Activated gamma-delta T cell (primary cell): ENCODE measurements around the gene SPANXB1.
"Not testable (repeated sequence)": the region's sequence is repeated elsewhere in the genome, so short reads cannot be mapped to it uniquely, and the experiment has no call there.

Source experiments
- DNase-seq: peaks from one replicate; lab custom pipeline; 2025; lab: John Stamatoyannopoulos, UW
- total RNA-seq, 2 donors: gene quantifications; one replicate each; lab custom pipeline; 2026; lab: John Stamatoyannopoulos, UW

SPANXB1 gene
- 0 reads per million in 2 donors for total RNA-seq

DNA sequence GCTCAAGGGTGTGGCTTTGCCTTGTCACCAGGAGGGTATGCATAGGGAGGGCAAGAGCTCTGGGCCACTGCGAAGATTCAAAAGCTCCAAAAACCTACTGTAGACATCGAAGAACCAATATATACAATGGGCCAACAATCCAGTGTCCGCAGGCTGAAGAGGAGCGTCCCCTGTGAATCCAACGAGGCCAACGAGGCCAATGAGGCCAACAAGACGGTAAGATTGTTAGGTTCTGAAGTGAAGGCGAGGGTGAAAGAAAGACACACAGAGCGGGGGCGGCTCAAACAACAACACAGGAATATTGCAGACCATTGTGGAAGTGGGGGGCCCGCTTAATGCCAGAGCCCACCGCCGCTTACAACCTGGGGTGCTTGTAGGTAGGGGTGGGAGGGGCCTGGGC, at the start of gene SPANXB1:
TSS of gene SPANXB1 (plus strand) at position 27 of the 400 bp plus-strand sequence. CDS start at position 127, 100 bp downstream.
- not testable (repeated sequence) for DNase-seq

- DNase-seq, result no peak
These were observed 35.4 kb upstream of the SPANXB1 start for GRCh38 chrX:140967036-140967435.

GRCh38 chrX:140971099-140971795, 31.1 kb upstream of the SPANXB1 start:
- no peak for DNase-seq

DNA sequence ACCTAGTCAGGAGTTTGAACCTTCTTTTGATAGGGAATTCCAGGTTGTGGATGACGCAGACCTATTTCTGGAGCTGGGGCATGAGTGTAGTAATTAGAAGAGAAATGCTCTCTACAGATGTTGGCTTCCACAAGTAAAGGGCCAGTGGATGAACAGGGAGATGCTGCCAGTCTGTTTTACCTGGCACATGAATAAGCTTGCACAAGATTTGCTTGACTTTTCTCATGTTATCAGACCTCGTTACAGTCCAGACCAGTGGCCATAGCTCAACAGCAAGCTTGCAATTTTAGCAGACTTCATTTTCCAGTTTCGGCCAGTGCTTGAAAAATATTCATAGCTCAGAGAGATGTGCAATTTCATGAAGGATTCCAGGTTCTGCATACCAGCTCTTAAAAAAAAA, 26.9 kb upstream of the SPANXB1 start:
- no peak for DNase-seq

DNA sequence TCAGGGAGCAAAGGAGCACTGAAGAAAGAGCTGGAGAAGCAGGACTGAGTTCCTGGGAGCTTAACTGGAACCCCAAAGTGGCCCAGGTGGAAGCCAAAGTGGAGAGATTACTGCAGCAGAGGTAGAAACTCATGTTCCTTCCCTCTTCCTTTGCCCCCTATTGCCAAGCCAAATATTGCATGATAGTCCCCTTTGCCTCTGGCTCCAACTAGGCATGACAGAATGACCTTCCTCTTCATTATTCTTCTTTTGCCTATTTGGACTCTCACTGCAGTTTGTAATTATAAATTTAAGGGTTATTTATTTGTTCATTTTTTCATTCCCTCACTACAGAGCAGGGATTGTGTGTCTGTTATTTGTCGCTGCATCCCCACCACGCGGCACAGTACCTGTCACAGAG, 22.1 kb upstream of the SPANXB1 start:
- DNase-seq, result no peak

DNA sequence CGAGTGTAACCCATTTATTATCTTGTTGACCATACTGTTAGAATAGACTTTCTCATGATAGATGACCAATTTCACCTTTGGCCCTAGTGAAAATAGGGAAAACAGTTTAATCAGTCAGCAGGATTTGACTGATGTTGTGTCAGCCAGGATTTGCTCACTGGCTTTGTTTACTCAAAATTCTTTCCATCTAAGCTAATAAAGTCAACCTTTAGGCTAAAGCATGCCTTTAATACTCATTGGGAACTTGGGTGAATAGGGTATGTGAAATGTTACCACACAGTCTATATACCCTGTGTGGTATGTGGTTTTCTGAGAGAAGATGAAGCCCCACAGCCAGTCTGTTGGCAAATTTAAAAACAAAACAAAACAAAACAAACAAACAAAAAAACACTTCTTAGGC, 18.7 kb upstream of the SPANXB1 start:
- no peak for DNase-seq

DNA sequence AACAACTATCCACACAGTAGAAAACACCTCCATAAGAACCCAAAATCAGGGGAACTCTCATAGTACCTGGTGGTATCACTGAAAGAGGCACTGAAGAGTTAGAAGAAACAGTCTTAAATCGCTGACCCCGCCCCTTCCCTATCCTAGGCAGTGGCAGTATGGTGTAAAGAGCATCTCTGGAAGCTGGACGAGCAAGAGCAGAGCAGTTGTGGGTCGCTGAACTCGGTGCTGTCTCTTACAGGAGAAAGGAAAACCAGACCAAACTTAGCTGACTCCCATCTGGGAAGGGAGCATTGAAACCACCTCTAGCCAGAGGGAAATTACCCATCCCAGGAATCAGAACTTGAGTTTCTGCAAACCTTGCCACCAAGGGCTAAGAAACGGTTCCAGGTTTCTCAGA, 2.8 kb downstream of the SPANXB1 start:
- DNase-seq, result not testable (repeated sequence)

DNA sequence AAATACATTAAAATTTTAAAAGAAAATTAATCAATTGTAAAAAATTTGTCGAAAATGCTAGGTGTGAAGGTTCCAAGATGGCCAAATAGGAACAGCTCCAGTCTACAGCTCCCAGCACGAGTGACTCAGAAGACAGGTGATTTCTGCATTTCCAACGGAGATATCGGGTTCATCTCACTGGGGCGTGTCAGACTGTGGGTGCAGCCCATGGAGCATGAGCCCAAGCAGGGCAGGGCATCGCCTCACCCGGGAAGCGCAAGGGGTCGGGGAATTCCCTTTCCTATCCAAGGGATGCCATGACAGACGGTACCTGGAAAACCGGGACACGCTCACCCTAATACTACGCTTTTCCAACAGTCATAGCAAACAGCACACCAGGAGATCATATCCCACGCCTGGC, 41.9 kb downstream of the SPANXB1 start:
- DNase-seq, result not testable (repeated sequence)

DNA sequence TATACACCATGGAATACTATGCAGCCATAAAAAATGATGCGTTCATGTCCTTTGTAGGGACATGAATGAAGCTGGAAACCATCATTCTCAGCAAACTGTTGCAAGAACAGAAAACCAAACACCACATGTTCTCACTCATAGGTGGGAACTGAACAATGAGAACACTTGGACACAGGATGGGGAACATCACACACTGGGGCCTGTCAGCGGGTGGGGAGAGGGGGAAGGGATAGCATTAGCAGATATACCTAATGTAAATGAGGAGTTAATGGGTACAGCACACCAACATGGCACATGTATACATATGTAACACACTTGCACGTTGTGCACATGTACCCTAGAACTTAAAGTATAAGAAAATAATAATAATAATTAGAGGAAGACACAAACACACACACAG, 47.5 kb downstream of the SPANXB1 start:
- not testable (repeated sequence) for DNase-seq

- DNase-seq, result not testable (repeated sequence)
These were observed 49.7 kb downstream of the SPANXB1 start for GRCh38 chrX:141052098-141052497.
